Fibroblast of upper back skin (primary cell): Measurements from ENCODE around the gene HRH2.
A peak's percentile ranks its signal among the peaks of the same experiment; 100 is the strongest.

Source experiments
- DNase-seq: peaks from one replicate; pipeline ENCODE4 v3.0.0-alpha.2; 2013

The HRH2 gene

DNA sequence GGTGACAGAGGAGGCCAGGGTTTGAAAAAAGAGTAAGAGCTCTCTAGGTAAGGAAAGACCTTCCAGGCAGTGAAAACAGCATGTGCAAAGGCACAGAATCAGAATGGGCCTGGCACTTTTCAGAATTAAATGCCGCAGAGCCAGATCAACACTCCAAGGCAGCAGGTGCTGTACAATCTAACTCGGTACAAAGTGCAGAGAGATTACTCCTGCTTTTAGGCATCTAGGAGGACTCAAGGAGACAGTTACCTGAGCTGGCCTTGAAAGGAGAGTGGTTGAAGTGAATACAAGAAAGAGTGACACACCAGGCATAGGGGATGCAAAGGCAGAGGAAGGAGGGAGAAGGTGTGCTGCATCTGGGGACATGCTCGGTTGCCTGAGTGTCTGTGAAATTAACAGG lies 21.5 kb downstream of the HRH2 start:
- DNase-seq, result no peak

DNA sequence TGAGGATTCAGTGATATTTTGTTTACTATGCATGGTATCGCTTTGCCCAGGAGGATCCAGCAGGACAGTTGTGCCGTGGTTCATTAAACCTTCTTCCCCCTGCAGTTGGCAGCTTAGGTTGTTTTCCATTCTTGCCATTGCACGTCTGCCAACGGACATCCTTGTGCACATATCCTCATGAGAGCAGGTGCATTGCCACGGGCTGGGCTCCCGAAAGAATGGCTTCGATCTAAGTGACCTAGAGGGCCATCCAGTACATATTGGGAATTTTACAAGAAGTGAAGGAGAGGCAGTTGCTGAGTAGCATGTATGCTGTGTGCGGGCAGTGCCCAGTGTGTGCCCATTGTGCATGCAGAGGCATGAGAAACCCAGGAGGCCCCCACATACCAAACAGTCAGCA lies 22.1 kb downstream of the HRH2 start:
- no peak for DNase-seq

DNA sequence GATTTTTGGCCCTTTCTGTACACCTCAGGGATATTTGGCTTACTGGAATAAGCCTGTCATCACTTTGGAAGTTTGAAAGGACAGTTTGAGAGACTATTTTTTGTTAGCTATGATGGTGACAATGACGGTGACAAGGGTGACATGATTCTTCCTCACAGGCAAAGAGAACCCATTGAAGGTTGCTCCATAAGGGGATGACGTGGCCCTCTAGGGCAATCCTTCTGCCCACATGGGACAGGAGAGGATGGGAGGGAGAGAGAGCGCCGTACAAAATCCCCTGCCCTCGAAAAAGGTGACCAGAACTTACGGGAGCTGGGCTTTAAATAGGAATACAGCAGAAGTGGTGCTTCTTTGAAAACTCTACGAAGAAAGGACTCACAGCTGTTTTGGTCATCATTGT lies 22.6 kb downstream of the HRH2 start:
- no peak for DNase-seq

DNA sequence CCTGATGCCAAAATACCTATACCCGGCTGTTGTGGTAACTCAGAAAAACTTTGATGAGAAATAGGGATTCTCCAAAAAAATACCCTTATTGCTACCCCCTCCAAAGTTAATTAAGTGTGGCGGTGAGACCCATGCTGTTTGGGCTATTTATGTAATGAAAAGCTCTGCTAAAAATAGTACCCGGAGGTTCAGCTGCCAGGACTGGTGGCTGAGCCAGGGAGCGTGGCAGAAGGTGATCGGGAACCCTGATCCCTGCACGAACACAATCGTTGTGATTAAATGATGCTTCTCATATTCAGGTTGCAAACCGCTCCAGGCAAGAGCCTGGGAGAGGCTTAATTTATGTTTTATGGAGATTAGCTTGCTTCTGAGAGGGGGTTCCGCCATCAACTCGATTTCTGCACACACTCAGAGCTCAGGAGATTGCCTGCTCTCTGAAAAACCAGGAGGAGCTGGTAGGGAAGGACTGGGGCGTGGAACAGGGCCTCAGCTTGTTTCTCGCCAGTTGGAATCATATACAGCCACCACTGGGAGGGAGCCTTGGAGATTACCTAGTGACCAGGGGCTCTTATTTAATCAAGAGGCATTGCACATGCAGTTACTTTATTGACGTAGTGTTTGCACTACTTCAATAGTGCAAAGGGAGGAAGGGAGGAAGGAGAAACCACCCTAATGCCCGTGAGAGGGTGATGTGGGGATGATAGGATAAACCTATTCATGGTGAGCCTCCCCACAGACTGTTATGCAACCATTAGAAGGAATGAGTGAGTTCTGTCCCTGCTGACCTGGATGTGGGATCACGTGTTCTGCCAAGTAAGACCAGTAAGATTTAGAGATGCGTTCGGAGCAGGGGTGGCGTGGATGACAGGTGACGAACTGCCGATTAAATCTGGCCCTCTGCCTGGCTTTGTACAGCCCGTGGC lies 23.4 kb downstream of the HRH2 start:
- DNase-seq, result no peak

DNA sequence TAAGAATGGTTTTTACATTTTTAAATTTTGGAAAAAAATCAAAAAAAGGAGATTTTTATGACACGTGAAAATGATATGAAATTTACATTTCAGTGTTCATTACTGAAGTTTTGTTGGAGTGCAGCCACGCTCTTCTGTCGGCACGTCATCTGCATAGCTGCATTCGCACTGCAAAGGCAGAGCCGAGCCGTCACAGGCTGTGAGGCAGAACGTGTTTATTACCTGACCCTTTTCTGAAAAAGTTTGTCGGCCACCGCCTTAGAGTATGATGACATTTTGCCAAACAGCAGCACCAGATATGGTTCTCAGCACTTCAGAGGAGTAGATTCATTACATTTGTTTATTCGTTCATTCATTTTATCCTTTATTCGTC lies 24.1 kb downstream of the HRH2 start:
- peak; percentile 6 for DNase-seq

DNA sequence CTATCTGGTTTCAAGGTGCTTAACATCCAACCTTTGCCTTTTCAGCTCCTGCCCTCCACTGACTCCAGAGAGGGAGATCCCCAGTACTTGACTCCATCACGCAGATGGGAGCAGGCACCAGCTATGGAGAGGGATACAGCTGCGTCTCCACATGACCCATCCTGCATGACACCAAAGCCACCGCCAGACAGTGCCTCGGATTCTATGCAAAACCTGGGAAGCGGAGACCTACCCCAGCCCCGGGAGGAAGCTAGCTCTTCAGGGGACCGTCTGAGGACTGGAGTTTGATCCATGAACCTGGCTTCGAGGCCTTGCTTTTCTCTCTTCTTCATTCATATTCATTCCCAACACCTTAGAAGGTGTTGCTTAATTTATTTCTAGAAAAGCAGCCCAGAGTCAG lies 24.8 kb downstream of the HRH2 start:
- no peak for DNase-seq

DNA sequence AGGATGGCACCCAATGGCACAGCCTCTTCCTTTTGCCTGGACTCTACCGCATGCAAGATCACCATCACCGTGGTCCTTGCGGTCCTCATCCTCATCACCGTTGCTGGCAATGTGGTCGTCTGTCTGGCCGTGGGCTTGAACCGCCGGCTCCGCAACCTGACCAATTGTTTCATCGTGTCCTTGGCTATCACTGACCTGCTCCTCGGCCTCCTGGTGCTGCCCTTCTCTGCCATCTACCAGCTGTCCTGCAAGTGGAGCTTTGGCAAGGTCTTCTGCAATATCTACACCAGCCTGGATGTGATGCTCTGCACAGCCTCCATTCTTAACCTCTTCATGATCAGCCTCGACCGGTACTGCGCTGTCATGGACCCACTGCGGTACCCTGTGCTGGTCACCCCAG lies 25.4 kb downstream of the HRH2 start:
- no peak for DNase-seq

DNA sequence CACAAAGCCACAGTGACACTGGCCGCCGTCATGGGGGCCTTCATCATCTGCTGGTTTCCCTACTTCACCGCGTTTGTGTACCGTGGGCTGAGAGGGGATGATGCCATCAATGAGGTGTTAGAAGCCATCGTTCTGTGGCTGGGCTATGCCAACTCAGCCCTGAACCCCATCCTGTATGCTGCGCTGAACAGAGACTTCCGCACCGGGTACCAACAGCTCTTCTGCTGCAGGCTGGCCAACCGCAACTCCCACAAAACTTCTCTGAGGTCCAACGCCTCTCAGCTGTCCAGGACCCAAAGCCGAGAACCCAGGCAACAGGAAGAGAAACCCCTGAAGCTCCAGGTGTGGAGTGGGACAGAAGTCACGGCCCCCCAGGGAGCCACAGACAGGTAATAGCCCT lies 26.1 kb downstream of the HRH2 start:
- DNase-seq, result no peak

DNA sequence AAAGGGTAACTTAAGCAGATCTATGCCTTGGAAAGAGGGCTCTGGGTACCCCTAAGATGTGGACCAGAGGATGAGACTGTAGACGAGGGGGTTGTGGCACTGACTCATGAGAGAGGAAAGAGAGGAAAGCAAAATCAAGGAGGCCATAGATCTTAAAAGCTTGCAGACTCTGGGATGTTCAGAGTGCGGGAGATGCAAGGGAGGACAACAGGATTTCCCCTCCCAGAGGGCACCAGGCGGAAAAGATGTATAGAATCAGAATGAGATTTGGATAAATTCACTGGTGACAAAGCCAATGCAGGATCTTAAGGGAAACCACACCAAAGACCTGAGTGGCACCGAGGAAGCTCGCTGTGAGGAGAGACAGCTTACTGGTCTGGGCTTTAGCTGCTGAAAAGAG lies 27.1 kb downstream of the HRH2 start:
- no peak for DNase-seq

DNA sequence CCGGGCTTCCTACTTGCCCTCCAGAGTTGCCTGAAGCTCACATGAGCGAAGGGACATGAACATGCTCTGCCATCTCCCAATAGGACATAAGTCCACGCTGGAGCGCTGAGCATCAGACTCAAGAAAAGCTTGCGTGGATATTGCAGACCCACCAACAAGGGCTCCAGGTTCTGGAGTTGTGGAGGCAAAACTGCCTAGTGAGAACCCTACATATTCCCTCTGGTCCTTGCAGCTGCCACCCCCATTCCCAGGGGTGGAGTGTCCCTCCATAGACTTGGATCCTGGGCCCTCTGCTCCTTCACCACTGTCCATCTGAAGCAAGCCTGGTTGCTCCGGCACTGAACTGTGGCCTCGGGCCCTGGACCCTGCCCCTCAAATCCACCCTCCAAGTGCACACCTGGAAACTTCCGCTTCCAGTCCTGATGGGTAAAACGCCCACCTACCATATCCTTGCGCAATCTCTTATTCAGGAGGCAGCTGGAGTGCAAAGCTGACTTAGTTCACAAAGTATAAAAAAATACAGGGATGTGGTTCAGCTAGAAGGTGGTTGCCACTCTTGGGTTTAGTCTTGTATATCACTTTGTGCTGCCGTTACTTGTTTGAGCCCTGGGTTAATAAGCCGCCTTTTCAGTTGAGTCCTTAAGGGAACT lies 28.0 kb downstream of the HRH2 start:
- no peak for DNase-seq

DNA sequence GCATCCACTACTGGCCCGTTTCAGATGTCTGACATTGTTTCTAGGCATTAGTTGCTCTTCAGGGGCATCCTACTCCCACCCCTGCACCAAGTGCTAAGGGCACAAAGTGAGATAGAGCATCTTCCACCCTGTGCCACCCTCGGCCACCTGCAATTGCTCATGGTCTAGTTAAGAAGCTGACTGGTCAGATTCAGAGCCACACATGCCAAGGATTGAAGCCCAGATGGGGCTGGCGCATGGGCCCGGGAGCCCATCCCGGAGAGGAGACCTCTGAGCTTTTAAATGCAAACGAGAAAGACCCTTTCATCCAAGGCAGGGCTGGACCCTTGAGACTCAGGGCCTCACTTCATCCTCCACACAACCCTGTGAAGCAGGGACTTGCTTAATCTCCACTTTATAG lies 28.5 kb downstream of the HRH2 start:
- DNase-seq, result no peak

DNA sequence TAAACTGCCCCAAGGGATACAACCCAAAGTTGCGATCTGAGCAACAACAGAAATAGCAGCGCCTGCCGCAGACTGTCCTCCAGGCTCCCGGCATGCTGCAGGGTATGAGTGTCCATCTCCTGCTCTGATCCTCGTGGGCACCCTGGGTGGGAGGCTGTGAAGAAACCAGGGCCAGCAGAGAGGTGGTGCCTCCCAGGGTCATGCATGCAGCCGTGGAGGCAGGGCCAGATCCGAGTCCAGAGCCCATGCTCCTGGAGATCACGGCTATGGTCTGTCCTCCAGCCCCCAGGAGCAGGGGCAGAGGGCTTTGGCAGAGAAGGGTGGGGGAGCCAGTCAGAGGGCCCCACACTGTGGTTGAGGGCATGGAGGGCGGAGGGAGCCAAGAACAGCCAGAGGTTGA lies 29.0 kb downstream of the HRH2 start:
- no peak for DNase-seq

DNA sequence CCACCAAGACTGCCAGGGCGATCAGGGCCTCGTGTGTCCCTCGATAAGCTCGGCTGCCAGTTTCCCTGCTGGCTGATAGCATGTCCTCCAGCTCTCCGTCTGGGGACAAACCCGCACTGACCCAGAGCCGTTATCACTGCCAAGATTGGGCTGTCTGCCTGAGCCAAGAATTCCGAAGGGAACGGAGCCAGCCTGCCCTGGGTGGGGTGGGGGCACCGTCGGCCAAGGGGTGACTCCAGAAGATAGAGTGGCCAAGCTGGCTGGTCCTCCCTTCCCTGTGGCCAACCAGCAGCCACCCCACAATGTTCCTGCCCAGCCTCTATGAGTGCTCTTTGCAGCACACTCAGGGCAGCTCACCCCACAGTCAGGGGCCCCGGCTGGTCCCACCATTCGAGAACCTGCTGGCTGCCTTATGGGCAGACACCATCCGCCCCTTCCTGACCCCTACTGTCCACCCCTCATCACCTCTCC lies 29.4 kb downstream of the HRH2 start:
- DNase-seq, result no peak

DNA sequence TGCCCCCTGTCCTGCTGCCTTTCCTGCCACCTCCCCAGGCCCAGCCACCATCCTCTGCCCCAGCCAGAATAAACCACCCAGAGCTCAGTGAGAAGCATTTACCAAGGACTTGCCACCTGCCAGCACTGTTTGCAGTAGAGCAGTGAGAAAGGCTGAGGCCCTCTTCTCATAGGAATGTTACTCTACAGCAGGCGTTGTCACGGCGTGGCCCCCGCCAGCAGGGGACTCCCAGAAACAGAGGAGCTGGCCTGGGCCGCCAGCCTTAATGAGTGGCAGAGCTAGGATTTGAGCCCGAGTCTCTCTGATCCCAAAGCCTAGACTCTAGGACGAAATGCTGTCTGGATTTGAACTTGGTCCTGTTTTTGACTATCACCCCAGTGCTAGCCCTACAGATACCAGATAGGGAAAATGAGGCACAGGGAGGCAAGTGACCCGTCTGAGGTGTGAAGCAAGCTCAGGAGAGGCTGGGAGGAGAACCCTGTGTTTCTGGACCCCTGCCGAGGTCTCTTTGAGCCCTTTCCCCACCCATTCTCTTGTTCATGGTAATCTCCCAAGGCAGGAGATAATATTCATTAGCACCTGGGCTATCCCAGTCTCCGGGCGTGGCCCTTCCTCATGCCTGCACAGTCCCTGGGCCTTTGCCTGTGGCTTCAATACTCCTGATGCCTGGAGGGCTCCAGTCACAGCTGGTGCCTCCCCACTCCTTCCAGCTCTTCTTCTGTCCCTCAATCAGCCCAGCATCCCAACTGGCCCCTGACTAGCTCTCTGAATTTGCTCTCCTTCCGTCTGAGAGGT lies 30.7 kb downstream of the HRH2 start:
- no peak for DNase-seq

DNA sequence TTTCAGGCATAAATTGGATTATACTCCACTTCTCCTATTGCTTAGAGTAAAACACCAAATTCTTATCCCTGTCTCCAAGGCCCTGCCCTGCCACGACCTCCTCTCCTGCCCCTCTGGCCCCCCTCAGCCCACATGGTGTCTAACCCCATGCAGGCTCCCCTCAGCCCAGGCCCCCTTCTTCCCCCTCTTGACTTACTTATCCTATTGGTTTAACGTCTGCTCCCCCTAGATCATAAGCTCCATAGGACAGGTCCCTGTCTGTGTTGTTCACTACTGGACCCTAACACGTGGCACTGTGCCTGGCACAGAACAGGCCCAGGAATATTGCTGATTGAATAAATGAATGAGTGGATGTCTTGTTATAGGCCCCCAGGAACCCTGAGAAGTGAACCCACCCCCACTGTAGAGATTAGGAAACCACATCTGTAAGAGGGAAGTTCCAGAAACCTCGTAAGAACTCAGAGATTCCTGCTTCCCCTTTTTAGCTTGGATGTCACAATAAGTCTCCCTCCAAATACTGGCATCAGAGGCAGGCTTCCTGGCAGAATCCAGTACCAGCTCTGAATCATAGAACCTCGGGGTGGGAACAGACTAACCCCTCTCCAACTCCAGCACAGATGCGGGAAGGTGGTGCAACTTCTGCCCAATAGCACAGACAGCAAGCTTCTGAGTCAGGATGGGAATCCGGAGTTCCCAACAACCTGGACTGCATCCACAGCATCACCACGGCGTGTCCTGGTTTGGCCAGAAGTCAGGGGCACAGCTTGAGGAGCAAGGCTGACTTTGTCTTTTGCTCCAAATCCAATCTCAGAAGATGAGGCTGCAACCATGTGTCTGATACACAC lies 31.5 kb downstream of the HRH2 start:
- peak; percentile 16 for DNase-seq

DNA sequence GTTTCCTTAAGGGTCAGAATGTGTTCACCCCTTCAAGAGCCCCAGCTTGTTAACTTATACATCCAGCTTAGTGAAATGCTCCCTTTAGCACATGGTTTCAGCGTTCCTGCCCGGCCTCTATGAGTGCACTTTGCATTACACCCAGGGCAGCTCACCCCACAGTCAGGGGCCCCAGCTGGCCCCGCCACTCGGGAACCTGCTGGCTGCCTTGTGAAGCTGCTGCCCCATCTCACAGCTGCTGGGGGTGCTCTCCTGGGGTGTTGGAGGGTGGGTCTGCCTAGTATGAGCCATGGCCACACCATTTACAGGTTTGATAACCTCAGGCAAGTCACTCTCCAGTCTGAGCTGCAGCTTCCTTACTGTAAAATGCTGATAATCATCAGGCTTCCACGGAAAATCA lies 32.2 kb downstream of the HRH2 start:
- no peak for DNase-seq

DNA sequence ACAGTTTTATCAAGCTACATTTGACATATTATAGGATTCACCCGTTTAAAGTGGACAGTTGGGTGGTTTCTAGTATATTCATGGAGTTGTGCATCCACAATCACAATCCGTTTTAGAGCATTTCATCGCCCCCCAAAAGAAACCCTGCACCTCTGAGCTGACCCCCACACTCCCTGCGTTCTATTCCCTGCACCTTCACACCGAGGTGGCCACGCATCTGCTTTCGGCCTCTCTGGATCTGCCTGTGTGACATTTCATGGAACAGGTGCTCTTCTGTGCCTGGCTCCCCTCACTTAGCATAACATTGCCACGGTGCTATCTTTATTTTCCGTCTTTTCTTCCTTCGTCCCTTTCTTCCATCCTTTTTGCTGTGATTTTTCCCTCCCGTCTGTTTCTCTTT lies 32.7 kb downstream of the HRH2 start:
- DNase-seq, result no peak

DNA sequence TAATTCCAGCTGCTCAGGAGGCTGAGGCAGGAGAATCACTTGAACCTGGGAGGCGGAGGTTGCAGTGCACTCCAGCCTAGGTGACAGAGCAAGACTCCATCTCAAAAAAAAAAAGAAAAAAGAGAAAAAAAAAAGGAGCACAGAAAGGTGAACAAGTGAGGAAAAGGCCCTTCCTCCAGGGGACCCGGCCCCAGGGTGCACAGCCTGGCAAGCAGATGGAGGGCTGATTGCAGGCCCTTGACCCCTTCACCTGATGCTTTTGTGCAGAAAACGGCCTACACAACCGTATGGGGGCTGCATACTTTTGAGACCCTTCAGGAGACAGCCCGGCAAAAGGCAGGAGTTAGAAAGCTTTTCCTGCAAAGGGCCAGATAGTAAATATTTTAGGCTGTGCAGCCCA lies 33.9 kb downstream of the HRH2 start:
- DNase-seq, result no peak

DNA sequence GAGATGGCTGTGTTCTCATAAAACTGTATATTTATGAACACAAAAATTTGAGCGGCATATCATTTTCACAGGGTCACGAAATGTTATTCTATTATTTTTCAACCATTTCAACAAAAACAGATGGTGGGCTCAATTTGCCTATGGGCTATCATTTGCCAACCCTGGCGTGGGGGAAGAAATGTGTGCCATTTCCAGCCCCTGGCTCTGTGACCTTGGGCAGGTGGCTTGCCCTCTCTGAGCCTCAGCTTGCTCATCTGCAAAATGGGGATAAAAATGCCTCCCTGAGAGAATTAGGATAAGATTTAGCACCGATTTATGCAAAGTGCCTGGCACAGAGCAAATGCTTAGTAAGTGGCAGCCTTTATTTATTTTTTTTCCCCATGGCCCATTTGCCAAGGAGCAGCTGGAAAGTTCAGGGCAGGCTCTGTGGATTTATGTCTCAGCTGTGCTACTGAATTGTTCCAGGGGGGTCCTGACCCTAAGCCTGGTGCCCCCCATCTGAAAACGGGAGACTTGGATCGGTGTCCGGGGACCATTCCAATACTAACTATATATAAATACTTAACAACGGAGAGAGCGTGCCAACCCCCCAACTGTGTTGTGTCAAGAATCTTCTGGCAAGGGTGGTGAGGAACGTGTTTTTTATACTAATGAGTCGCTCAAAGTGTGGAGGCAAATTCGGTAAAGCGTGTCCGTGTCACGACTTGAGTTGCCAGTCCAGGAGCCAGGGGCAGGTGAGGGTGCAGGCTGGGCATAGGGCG lies 34.5 kb downstream of the HRH2 start:
- no peak for DNase-seq

DNA sequence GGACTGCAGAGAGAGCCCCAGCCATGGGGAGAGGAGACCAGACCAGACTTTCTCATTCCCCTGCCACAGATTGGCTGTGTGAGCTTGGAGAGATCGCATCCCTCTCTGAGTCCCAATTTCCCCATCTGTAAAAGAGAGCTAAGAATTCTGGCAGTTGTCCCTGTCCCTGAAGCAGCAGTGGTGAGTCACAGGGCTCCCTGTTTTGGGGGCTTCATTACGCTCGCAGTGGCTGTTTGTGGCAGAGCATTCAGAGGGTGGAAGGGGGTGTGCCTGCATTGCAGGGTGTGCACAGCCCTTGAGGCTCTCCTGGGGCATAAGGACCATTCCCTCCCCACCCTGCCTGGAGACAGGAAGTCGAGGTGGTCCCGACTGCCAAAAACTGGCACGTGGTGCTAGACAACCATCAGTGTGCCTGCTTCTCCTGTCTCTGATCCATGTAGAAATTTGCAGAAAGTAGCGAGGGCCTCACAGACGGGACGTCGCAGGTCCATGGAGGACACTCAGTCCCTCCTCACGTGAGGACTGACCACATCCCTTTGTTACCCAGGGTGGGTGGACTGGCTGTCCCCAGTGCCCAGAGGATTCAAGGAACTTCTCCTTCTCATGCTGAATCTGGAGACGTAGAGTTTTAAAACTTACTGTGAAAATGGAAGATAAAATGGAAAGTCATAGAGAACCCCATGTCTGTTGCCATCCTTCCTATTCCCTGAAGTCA lies 35.3 kb downstream of the HRH2 start:
- no peak for DNase-seq

DNA sequence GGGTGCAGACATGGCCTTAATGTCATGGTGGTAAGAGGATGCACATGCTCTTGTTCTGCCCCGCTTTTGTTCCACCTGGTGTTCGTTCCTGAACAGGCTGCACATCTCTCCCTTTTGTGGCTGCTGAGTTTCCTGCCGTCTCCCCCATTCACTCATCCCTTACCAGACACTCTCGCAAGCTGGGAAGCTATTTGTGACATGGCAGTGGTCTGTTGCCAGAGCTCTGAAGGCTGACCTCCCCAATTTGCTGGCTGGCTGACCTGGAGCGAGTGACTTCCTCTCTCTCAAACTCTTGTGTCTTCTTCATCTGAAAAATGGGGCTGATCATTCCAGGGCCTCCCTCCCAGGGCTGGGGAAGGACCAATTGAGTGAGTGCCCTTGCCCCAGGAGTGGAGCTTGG lies 35.9 kb downstream of the HRH2 start:
- DNase-seq, result no peak
